K562 (cell line): ENCODE data around the gene MYO15B.

Experiments
- CHD4 ChIP-seq: fragments of 200-600 bp; sonication (generic); IDR thresholded peaks from 3 replicates; pipeline ENCODE4 v1.6.1; 2012; ENCODE audit warnings: low read depth, mild to moderate bottlenecking, mixed read lengths, low read length, inconsistent platforms; ENCODE audit not compliant: insufficient read depth, insufficient replicate concordance, poor library complexity, severe bottlenecking
- HMG20A ChIP-seq: fragments of 450-650 bp; formaldehyde crosslinking; conservative IDR thresholded peaks from 2 replicates; pipeline ENCODE4 v1.4.0; 2020; ENCODE audit warnings: mild to moderate bottlenecking, mixed read lengths
- HNRNPH1 ChIP-seq: fragments of 200-400 bp; formaldehyde crosslinking; optimal IDR thresholded peaks from 2 replicates; pipeline ENCODE3; 2017; ENCODE audit warnings: low read depth, mild to moderate bottlenecking, low read length, moderate library complexity
- RAD21 ChIP-seq, 2 experiments: fragments of 250-450 bp in 1 of 2; fragments of 450-650 bp in 1 of 2; sonication (Bioruptor Pico) in 1 of 2; formaldehyde crosslinking in 1 of 2; IDR thresholded peaks in 1 of 2; conservative IDR thresholded peaks in 1 of 2; 2 replicates each; pipeline versions ENCODE4 v1.4.0 to v1.8.0; 2020 to 2022; ENCODE audit warnings: mild to moderate bottlenecking in 2 of 2, moderate library complexity in 1 of 2
- TARDBP ChIP-seq: fragments of 450-650 bp; IDR thresholded peaks from 2 replicates; pipeline ENCODE4 v1.6.1; 2016

DNA sequence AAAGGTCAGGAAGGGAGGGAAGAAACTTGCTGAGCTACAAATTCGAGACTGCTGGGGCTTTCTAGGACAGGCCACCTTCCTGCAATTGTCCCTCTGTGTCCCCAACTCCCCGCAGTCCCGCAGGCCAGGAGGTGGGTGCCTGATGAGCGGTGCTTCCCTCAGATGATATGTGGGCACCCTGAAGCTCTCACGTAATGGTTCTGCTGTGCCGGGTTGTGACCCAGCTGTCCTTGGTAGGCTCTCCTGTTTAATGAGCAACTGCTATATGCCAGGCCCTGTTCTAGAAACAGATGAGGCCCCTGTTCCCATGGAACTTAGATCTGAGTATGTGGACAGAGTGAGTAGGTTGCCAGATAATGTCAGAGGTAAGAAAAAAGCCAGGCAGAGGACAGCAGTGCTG, 22.0 kb upstream of the MYO15B start:
- TF ChIP-seq CHD4 = no peak
- TF ChIP-seq TARDBP = no peak
- TF ChIP-seq HMG20A (CRISPR knock-in tag) = no peak
- TF ChIP-seq RAD21 (CRISPR knock-in tag; conservative IDR thresholded peaks at IDR 0.05 in 1 of 2, IDR thresholded peaks at IDR 0.05 in 1 of 2) = no peak
- TF ChIP-seq HNRNPH1 = no peak
